DOHH2 (cell line): ENCODE results near the gene MYO1G.

ENCODE experiments used
- H3F3A ChIP-seq: fragments of 200-600 bp; sonication (generic), shearing (Covaris generic); 2 replicates; pipeline ENCODE4 v1.6.0; 2016; ENCODE audit warnings: antibody characterized with exemption, mild to moderate bottlenecking; ENCODE audit not compliant: control insufficient read depth, insufficient read depth
- H3K27ac ChIP-seq: fragments of 200-600 bp; sonication (generic); 2 replicates; pipeline ENCODE4 v1.5.1; 2014; ENCODE audit warnings: low read depth, mild to moderate bottlenecking, low read length, moderate library complexity
- H3K27me3 ChIP-seq: fragments of 200-600 bp; sonication (generic); 2 replicates; pipeline ENCODE4 v1.6.1; 2014; ENCODE audit warnings: mild to moderate bottlenecking, low read length, mixed read lengths; ENCODE audit not compliant: control insufficient read depth
- H3K36me3 ChIP-seq: fragments of 200-600 bp; sonication (generic); 2 replicates; pipeline ENCODE4 v1.6.1; 2014; ENCODE audit warnings: mild to moderate bottlenecking, low read length, moderate library complexity, mixed read lengths; ENCODE audit not compliant: control insufficient read depth
- H3K4me1 ChIP-seq: fragments of 200-600 bp; sonication (generic); 2 replicates; pipeline ENCODE4 v1.6.1; 2014; ENCODE audit warnings: mild to moderate bottlenecking, low read length, mixed read lengths; ENCODE audit not compliant: control insufficient read depth
- H3K4me2 ChIP-seq: fragments of 200-600 bp; sonication (generic); 2 replicates; pipeline ENCODE4 v1.6.0; 2014; ENCODE audit warnings: mild to moderate bottlenecking, low read length, moderate library complexity
- H3K4me3 ChIP-seq: fragments of 200-600 bp; sonication (generic); 2 replicates; pipeline ENCODE4 v1.5.1; 2014; ENCODE audit warnings: mild to moderate bottlenecking, low read length, mixed read lengths
- H3K79me2 ChIP-seq: fragments of 200-600 bp; sonication (generic); 2 replicates; pipeline ENCODE4 v1.6.1; 2014; ENCODE audit warnings: mild to moderate bottlenecking, low read length, mixed read lengths; ENCODE audit not compliant: control insufficient read depth
- H3K9me2 ChIP-seq: fragments of 200-600 bp; sonication (generic); replicated peaks from 2 replicates; pipeline ENCODE4 v1.6.1; 2014; ENCODE audit warnings: mild to moderate bottlenecking, low read length, mixed read lengths; ENCODE audit not compliant: control insufficient read depth
- H3K9me3 ChIP-seq: fragments of 200-600 bp; sonication (generic); 2 replicates; pipeline ENCODE4 v1.6.1; 2014; ENCODE audit warnings: antibody characterized with exemption, low read length, mixed read lengths; ENCODE audit not compliant: control insufficient read depth, insufficient read depth
- H4K20me1 ChIP-seq: fragments of 200-600 bp; sonication (generic); 2 replicates; pipeline ENCODE4 v1.6.0; 2014; ENCODE audit warnings: low read depth, mild to moderate bottlenecking, antibody characterized with exemption, low read length, moderate library complexity; ENCODE audit not compliant: control insufficient read depth, insufficient read depth
- EZH2phosphoT487 ChIP-seq: fragments of 200-600 bp; sonication (generic); IDR thresholded peaks from 2 replicates; pipeline ENCODE4 v1.6.1; 2017; ENCODE audit warnings: borderline replicate concordance, mild to moderate bottlenecking, antibody characterized with exemption, low read length, moderate library complexity, mixed read lengths
- TF ChIP-seq, protein P1 (sequence below): fragments of 200-600 bp; sonication (generic); IDR thresholded peaks from one replicate; pipeline ENCODE4 v1.5.1; 2014; ENCODE audit warnings: antibody characterized with exemption, mild to moderate bottlenecking, low read depth, low read length; ENCODE audit not compliant: poor library complexity, severe bottlenecking

Gene MYO1G

DNA sequence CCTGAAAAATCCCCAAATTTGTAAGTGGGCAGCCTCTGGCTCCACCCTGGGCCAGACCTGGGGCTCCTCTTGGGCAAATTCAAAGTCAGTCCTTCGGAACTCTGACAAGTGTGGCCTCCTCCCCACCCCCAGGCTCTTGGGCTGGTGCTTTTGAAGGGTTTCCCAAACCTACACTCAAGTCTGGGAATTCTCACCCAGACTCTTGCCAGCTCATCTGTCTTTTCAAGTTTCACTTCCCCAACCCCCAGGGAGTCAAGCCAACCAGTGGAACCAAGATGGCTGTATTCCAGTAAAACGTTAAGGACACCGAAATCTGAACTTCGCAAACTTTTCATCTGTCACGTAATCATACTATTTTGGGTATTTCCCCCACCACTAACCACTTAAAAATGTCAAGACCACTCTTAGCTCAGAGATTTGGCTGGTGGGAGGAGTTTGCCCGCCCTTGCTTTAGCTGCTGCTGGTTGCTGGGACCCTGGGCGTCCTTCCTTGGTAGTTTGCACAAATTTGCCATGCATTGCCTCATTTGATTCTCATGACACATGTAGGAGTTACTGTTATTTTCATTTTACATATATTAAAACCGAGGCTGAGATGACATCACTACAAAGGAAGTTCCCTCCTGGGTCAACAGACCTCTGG, 1.7 kb upstream of the MYO1G start:
- no peak for TF ChIP-seq EZH2phosphoT487
- TF ChIP-seq, protein P1, sequence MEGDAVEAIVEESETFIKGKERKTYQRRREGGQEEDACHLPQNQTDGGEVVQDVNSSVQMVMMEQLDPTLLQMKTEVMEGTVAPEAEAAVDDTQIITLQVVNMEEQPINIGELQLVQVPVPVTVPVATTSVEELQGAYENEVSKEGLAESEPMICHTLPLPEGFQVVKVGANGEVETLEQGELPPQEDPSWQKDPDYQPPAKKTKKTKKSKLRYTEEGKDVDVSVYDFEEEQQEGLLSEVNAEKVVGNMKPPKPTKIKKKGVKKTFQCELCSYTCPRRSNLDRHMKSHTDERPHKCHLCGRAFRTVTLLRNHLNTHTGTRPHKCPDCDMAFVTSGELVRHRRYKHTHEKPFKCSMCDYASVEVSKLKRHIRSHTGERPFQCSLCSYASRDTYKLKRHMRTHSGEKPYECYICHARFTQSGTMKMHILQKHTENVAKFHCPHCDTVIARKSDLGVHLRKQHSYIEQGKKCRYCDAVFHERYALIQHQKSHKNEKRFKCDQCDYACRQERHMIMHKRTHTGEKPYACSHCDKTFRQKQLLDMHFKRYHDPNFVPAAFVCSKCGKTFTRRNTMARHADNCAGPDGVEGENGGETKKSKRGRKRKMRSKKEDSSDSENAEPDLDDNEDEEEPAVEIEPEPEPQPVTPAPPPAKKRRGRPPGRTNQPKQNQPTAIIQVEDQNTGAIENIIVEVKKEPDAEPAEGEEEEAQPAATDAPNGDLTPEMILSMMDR: no peak
- Histone ChIP-seq H3K4me3 (peak overlapping the region; percentile 91), H3K27me3 (no peaks in the 10 kb centered on the region), H3K4me2 (peak overlapping the region; percentile 97), H3K27ac (peak overlapping the region; percentile 94), H3K9me3 (no peaks in the 10 kb centered on the region), H3K79me2 (peaks cover 74% of the 10 kb centered on the region), H3K4me1 (peaks cover 98% of the 10 kb centered on the region), H4K20me1 (peaks cover 25% of the 10 kb centered on the region), H3K9me2 (no peaks in the 10 kb centered on the region), H3K36me3 (peaks cover 91% of the 10 kb centered on the region), H3F3A (peaks cover 61% of the 10 kb centered on the region)

DNA sequence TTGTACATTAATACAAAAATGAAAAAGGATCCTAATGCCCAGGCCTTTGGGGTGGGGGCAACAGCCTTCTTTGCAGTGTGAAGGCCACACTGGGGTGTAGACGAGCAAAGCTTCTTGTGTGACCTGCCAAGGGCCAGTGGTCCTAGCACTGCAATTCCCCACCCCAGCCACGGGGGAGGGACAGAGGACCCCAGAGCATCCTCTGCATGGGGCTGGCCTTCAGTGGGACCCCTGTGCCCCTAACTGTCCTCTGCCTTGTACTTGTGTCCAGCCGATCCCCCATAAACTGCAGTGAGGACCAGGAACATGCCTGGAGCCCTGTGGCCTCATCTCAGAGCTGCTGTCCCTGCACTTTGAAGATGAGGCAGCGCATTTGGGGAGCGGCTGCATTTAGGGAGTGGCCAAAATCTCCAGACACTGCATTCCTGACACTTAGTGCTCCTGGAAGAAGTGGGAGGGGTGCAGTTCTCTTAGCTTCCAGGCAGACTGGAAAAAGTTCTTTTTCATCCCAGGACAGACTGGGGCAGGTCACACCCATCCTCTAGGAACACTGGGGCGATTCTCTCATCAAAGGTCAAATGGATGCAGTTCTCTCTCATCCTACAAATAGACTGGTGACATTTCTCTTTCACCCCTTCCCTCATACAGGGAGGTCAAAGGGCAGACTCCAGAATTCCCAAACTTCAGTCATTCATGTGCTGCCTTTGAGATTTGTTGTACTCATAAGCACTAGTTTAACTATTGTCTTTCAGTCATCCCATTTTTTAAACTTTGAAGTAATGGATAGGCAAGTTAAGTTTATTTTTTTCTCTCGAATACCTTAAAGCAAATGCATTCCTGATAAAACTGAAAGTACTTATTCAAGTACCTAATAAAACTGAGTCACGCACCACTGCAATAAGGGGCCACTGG, 922 bp upstream of the MYO1G start:
- H3K4me2 ChIP-seq: peak overlapping the region; percentile 97
- peaks cover 53% of the 10 kb centered on the region for H3F3A ChIP-seq
- peak overlapping the region; percentile 94 for H3K27ac ChIP-seq
- H3K9me3 ChIP-seq: no peaks in the 10 kb centered on the region
- peaks cover 70% of the 10 kb centered on the region for H3K79me2 ChIP-seq
- TF ChIP-seq, protein P1: peak; percentile 77
- TF ChIP-seq EZH2phosphoT487: no peak
- peaks cover 97% of the 10 kb centered on the region for H3K4me1 ChIP-seq
- peak overlapping the region; percentile 91 for H3K4me3 ChIP-seq
- peaks cover 91% of the 10 kb centered on the region for H3K36me3 ChIP-seq
- peaks cover 17% of the 10 kb centered on the region for H4K20me1 ChIP-seq
- no peaks in the 10 kb centered on the region for H3K27me3 ChIP-seq
- no peaks in the 10 kb centered on the region for H3K9me2 ChIP-seq

DNA sequence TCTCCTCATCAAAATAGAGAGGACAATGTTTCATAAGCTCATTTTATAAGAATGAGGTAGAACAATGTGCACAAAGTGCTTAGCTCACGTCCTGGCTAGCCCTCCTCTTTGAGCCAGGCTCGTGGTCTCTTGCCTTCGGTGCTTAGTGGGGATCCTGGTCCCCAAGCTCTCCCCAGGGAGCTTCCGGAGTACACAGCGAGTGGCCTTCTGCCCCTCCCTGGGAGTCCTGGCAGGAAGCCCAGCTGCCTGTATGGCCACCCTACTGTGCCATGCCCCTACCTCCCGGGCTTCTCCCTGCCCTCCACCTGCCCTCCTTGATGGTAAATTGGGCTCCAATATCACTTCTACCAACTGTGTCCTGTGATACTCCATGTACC, 868 bp downstream of the MYO1G start:
- H3K4me3 ChIP-seq: peak overlapping the region; percentile 91
- H3K4me1 ChIP-seq: peaks cover 96% of the 10 kb centered on the region
- H3K27ac ChIP-seq: peak overlapping the region; percentile 94
- no peaks in the 10 kb centered on the region for H4K20me1 ChIP-seq
- peaks cover 35% of the 10 kb centered on the region for H3F3A ChIP-seq
- H3K79me2 ChIP-seq: peaks cover 61% of the 10 kb centered on the region
- H3K9me3 ChIP-seq: no peaks in the 10 kb centered on the region
- peak overlapping the region; percentile 97 for H3K4me2 ChIP-seq
- H3K9me2 ChIP-seq: no peaks in the 10 kb centered on the region
- H3K36me3 ChIP-seq: peaks cover 91% of the 10 kb centered on the region
- TF ChIP-seq, protein P1: no peak
- no peak for TF ChIP-seq EZH2phosphoT487
- no peaks in the 10 kb centered on the region for H3K27me3 ChIP-seq
